Adrenal gland (tissue), 12 donors: ENCODE measurements around the gene OR2AT4. TPM values are rescaled to one million over a fixed set of nuclear protein-coding genes. Genes with fewer than 3 reads are reported as not detected.
"Not testable (repeated sequence)": the region's sequence is repeated elsewhere in the genome, so short reads cannot be mapped to it uniquely, and the experiment has no call there.

ENCODE experiments used
- DNase-seq, 7 donors: peaks; one replicate each; pipeline ENCODE4 v3.0.0-alpha.2; 2019 to 2020
- H3K27ac ChIP-seq, 5 donors: fragments of 200-600 bp; sonication (generic) in 4 of 5; 1 replicate in 3 of 5; 2 replicates in 2 of 5; pipeline versions ENCODE4 v1.5.1 to v1.8.0; 2016 to 2020; ENCODE audit warnings: mild to moderate bottlenecking in 1 of 5
- H3K27me3 ChIP-seq: fragments of 200-600 bp; 2 replicates; pipeline ENCODE4 v1.8.0; 2021
- H3K36me3 ChIP-seq, 2 donors: fragments of 200-600 bp; replicated peaks in 1 of 2; 1 replicate in 1 of 2; 2 replicates in 1 of 2; pipeline versions ENCODE4 v1.5.1 to v1.8.0; 2018 to 2022
- H3K4me1 ChIP-seq, 2 donors: fragments of 200-600 bp; replicated peaks in 1 of 2; 1 replicate in 1 of 2; 2 replicates in 1 of 2; pipeline versions ENCODE4 v1.5.1 to v1.8.0; 2018 to 2021
- H3K4me3 ChIP-seq, 4 donors: fragments of 200-600 bp; sonication (generic) in 3 of 4; one replicate each; pipeline ENCODE4 v1.5.1; 2016 to 2018
- H3K9me3 ChIP-seq, 3 donors: fragments of 200-600 bp; sonication (generic) in 1 of 3; replicated peaks in 1 of 3; 1 replicate in 2 of 3; 2 replicates in 1 of 3; pipeline versions ENCODE4 v1.5.1 to v1.8.0; 2016 to 2021
- CTCF ChIP-seq, 6 experiments: fragments of 450-650 bp in 4 of 6; fragments of 200-600 bp in 2 of 6; sonication (generic) in 1 of 6; IDR thresholded peaks; 1 replicate in 5 of 6; 2 replicates in 1 of 6; pipeline versions ENCODE4 v1.5.1 to v1.8.0; 2016 to 2021; ENCODE audit warnings: antibody characterized with exemption in 6 of 6, mild to moderate bottlenecking in 2 of 6, moderate library complexity in 1 of 6
- POLR2A ChIP-seq, 2 donors: fragments of 450-650 bp; IDR thresholded peaks; one replicate each; pipeline ENCODE4 v1.6.1; 2017; ENCODE audit warnings: antibody characterized with exemption in 2 of 2, mild to moderate bottlenecking in 2 of 2, moderate library complexity in 1 of 2
- WGBS, 4 donors: extraction: QIAGEN DNeasy Blood & Tissue Kit in 2 of 4; methylation state at CpG; one replicate each; pipeline versions ENCODE4 v1.1.5 to v1.1.7; 2013 to 2017; 5-methylcytosine and 5-hydroxymethylcytosine counted together
- intact Hi-C, 2 donors: fragments of 100-400 bp; cut with DNase I; formaldehyde crosslinking; loops; one replicate each; pipeline versions ENCODE4 v1.14.1 to v1.15.0; 2022 to 2023
- polyA plus RNA-seq, 3 donors: library from polyadenylated mRNA; stranded (reverse); fragments of 200-250 nt in 2 of 3; fragments of 350-450 nt in 1 of 3; fragmentation: Illumina TruSeq in 1 of 3; extraction: RNeasy Lipid Tissue Mini Kit (QIAGEN cat#74804) in 1 of 3; gene quantifications; one replicate each; pipeline ENCODE4 v1.2.3, GENCODE V29; 2013 to 2014
- total RNA-seq, 9 donors: library from RNA; depleted of rRNA in 4 of 9; stranded (reverse); fragments of >200 nt in 4 of 9; fragments of 120-200 nt in 1 of 9; fragmentation: NEBNext Ultra II Directional in 1 of 9; extraction: Animal tissue kit (Norgen Biotek cat#: 25700) in 1 of 9; gene quantifications; one replicate each; pipeline versions ENCODE4 v1.1.0 to v1.2.4, GENCODE V29; 2013 to 2023
- donor health status: healthy with polysubstance abuse.
- donor health status: Bipolar disorder and iron deficiency.
- donor health status: DM: yes; HTN: yes; CAD: no.
- donor health status: DM: no; HTN: no; CAD: no.
- donor health status: DM: no; HTN: no; CAD: no.
- donor health status: DM: yes; HTN: yes; CAD: no.

The OR2AT4 gene
- total and polyA plus RNA-seq, 12 donors: not detected

GRCh38 chr11:75103380-75104026 lies 6.8 kb upstream of the OR2AT4 start:
- TF ChIP-seq CTCF (IDR thresholded peaks at IDR 0.05) (no peak), POLR2A (IDR thresholded peaks at IDR 0.05) (no peak)
- 67 to 76% (median 73%) methylated on average over 5 of the region's 5 CpGs for WGBS, 4 donors
- no peaks in the 10 kb centered on the region for H3K4me1 ChIP-seq
- no peak for DNase-seq
- no peaks in the 10 kb centered on the region for H3K36me3 ChIP-seq
- H3K4me3 ChIP-seq: no peak overlapping the region
- no peaks in the 10 kb centered on the region for H3K9me3 ChIP-seq
- H3K27ac ChIP-seq: no peak overlapping the region
- intact Hi-C loops: no loop called here
- H3K27me3 ChIP-seq: no peaks in the 10 kb centered on the region

- Histone ChIP-seq H3K4me1 (no peaks in the 10 kb centered on the region), H3K27ac (no peak overlapping the region), H3K27me3 (no peaks in the 10 kb centered on the region), H3K4me3 (no peak overlapping the region), H3K36me3 (no peaks in the 10 kb centered on the region), H3K9me3 (no peaks in the 10 kb centered on the region)
- intact Hi-C loops: no loop called here
- TF ChIP-seq POLR2A (IDR thresholded peaks at IDR 0.05) (no peak), CTCF (IDR thresholded peaks at IDR 0.05) (no peak)
- DNase-seq: no peak
- WGBS, 4 donors: 76 to 80% (median 78%) methylated on average over 8 of the region's 8 CpGs
These were observed 4.9 kb upstream of the OR2AT4 start for GRCh38 chr11:75101424-75102128.

DNA sequence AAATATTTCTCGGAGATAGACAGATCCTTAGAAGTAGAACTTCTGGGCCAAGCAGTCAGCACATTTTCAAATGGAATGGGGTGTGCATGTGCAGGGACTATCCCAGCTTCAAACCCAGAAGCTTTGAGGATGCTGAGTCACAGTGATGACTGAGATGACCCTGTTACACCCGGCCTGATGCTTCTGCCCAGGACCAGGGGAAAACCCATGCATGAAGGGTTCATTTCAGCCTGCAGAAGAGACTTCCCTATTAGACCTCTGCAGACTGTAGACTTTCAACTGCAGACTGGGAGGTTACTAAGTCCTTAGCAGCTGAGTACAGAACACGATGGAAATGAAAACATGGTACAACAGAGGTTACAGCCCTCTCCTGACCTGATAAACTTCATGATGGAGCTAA lies 3.6 kb upstream of the OR2AT4 start:
- Histone ChIP-seq H3K27ac (no peak overlapping the region), H3K36me3 (no peaks in the 10 kb centered on the region), H3K4me3 (no peak overlapping the region), H3K9me3 (no peaks in the 10 kb centered on the region), H3K27me3 (no peaks in the 10 kb centered on the region), H3K4me1 (no peaks in the 10 kb centered on the region)
- intact Hi-C loops: no loop called here
- no peak for DNase-seq
- 25 to 34% (median 30%) methylated on average over 3 of the region's 3 CpGs for WGBS, 4 donors
- TF ChIP-seq POLR2A (IDR thresholded peaks at IDR 0.05): no peak
- TF ChIP-seq CTCF (IDR thresholded peaks at IDR 0.05): no peak

DNA sequence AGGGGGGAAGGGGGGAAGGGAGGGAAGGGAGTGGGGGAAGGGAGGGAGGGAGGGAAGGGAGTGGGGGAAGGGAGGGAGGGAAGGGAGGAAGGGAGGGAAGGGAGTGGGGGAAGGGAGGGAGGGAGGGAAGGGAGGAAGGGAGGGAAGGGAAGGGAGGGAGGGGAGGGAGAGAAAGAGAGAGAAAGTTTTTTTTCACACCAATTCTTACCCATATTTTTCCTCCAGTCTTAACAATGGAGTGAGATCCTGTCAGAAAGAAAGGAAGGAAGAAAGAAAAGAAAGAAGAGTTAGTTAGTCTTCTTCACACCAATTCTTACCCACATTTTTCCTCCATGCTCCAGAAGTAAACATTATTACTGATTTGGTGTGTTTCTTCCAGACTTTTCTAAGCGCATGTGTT lies 3.0 kb upstream of the OR2AT4 start:
- no peak overlapping the region for H3K4me3 ChIP-seq
- H3K9me3 ChIP-seq: no peaks in the 10 kb centered on the region
- TF ChIP-seq CTCF (IDR thresholded peaks at IDR 0.05): no peak
- no peak for TF ChIP-seq POLR2A (IDR thresholded peaks at IDR 0.05)
- 93 to 97% (median 95%) methylated on average over 1 of the region's 1 CpG for WGBS, 4 donors
- no peak overlapping the region for H3K27ac ChIP-seq
- no peaks in the 10 kb centered on the region for H3K36me3 ChIP-seq
- no peaks in the 10 kb centered on the region for H3K27me3 ChIP-seq
- H3K4me1 ChIP-seq: no peaks in the 10 kb centered on the region
- intact Hi-C loops: no loop called here
- no peak for DNase-seq

DNA sequence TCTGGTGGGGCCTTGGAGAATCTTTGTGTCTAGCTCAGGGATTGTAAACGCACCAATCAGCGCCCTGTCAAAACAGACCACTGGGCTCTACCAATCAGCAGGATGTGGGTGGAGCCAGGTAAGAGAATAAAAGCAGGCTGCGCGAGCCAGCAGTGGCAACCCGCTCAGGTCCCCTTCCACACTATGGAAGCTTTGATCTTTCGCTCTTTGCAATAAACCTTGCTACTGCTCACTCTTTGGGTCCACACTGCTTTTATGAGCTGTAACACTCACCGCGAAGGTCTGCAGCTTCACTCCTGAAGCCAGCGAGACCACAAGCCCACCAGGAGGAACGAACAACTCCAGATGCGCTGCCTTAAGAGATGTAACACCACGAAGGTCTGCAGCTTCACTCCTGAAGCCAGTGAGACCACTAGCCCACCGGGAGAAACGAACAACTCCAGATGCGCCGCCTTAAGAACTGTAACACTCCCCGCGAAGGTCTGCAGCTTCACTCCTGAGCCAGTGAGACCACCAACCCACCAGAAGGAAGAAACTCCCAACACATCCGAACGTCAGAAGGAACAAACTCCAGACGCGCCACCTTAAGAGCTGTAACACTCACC lies 2.3 kb upstream of the OR2AT4 start:
- 85 to 92% (median 90%) methylated on average over 17 to 22 of the region's 22 CpGs for WGBS, 4 donors
- H3K4me1 ChIP-seq, H3K27ac ChIP-seq, H3K27me3 ChIP-seq, H3K4me3 ChIP-seq, H3K9me3 ChIP-seq, intact Hi-C loops, DNase-seq, H3K36me3 ChIP-seq: not testable (repeated sequence)

DNA sequence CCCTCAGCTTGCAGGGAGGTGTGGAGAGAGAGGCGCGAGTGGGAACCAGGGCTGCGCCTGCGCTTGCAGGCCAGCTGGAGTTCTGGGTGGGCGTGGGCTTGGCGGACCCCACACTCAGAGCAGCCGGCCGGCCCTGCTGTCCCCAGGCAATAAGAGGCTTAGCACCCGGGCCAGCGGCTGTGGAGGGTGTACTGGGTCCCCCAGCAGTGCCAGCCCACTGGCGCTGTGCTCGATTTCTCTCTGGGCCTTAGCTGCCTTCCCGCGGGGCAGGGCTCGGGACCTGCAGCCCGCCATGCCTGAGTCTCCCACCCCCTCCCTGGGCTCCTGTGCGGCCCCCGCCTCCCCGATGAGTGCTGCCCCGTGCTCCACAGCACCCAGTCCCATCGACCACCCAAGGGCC lies 1.5 kb upstream of the OR2AT4 start:
- DNase-seq, intact Hi-C loops, H3K27me3 ChIP-seq, H3K36me3 ChIP-seq, H3K9me3 ChIP-seq, H3K27ac ChIP-seq, H3K4me1 ChIP-seq, H3K4me3 ChIP-seq: not testable (repeated sequence)
- 90 to 95% (median 92%) methylated on average over 4 to 21 of the region's 21 CpGs for WGBS, 4 donors
